HG02884 (cell line): ENCODE data around the gene DISC1.

Experiments
- ATAC-seq: cut with Tn5 transposase; IDR thresholded peaks from one replicate; pipeline ENCODE4 v1.9.1; 2021; ENCODE audit warnings: mild to moderate bottlenecking, moderate library complexity; ENCODE audit not compliant: unreplicated experiment

The DISC1 gene

GRCh38 chr1:231842441-231842840 is 215.9 kb downstream of the DISC1 start:
- ATAC-seq = no peak

GRCh38 chr1:231844986-231845502 is 218.5 kb downstream of the DISC1 start:
- ATAC-seq = no peak

- ATAC-seq = no peak
These were observed 221.2 kb downstream of the DISC1 start for GRCh38 chr1:231847612-231848397.

DNA sequence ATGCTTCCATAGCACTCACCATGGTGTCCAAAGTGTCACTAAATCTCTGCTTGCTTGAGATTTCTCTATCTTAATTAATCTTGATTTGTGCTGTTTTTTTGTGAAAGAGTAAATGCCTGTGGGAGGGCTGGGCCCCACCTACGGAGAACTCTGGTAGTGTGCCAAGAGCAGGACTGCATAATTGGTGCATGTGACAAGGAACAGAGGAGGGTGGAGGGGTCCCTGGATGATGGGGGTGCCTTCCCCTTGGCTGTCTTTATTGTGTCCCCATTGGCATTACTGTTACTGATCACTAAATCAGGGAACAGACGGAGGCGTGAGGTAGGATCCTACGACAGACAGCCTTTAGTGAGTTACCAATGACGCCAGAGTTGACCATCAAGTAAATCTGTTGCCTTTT is 223.4 kb downstream of the DISC1 start:
- no peak for ATAC-seq

GRCh38 chr1:231850786-231851185 is 224.2 kb downstream of the DISC1 start:
- no peak for ATAC-seq

- no peak for ATAC-seq
These were observed 227.1 kb downstream of the DISC1 start for GRCh38 chr1:231853588-231854207.

DNA sequence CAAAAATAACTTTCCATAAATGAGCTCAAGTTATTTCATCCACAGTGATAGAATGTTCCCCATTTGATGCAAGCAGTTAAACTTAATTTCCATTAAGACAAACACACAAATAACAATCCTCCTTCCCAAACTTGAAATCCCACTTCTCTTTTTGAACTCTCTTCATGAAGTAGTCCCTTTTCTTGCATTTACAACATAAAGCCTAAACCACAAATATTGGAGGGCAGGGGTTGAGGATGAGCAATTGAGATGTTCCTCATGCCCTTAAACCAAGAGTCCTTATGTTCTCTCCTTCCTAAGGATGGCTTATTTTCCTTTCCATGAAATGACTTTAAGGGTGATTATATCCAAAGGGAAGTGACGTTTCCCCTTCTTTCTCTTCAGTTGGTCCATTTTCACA is 228.8 kb downstream of the DISC1 start:
- no peak for ATAC-seq

- ATAC-seq = no peak
These were observed 229.3 kb downstream of the DISC1 start for GRCh38 chr1:231855926-231856325.

- no peak for ATAC-seq
These were observed 229.8 kb downstream of the DISC1 start for GRCh38 chr1:231856426-231856825.

DNA sequence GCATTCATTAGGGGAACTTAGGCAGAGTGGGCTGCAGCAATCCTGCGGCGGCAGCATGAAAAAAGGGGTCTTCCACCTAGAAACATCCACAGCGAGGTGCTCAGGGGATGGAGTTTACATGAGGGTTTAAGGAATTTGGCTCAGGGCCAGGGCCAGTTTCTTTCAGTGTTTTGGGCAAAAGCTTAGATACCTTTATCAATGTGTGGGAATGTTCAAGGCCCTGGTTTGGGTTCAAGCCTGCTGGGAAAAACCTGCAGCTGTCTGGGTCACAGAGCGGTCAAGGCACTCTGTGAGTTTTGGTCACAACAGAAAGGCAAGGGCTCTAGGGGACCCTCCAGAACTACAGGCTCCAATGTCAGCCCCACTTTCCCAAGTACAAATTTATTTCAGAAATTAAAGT is 230.3 kb downstream of the DISC1 start:
- no peak for ATAC-seq

DNA sequence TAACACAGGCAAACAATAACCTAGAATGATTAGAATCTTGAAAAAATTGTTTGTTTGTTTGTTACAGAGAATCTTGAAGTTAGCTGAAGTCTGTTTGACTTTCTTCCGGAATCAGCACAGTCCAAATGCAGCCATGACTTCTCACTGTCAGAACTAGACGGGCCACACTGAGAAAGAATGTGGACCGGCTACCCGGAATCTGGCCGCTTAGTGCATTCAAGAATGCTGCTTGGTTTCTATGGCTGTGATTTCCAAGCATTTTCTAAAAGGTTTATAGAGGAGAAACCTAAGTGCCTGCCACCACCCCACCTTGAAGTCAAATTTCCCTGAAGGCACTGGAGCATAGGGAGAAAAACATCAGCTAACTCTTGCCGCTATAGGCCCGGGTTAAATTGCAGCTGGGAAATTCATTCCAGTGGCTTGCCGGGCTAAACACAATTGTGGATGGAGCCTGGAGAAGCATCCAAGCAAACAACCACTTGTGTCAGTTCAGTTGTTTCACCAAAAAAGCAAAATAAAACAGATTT is 231.1 kb downstream of the DISC1 start:
- no peak for ATAC-seq

GRCh38 chr1:231860221-231861088 is 233.9 kb downstream of the DISC1 start:
- no peak for ATAC-seq

DNA sequence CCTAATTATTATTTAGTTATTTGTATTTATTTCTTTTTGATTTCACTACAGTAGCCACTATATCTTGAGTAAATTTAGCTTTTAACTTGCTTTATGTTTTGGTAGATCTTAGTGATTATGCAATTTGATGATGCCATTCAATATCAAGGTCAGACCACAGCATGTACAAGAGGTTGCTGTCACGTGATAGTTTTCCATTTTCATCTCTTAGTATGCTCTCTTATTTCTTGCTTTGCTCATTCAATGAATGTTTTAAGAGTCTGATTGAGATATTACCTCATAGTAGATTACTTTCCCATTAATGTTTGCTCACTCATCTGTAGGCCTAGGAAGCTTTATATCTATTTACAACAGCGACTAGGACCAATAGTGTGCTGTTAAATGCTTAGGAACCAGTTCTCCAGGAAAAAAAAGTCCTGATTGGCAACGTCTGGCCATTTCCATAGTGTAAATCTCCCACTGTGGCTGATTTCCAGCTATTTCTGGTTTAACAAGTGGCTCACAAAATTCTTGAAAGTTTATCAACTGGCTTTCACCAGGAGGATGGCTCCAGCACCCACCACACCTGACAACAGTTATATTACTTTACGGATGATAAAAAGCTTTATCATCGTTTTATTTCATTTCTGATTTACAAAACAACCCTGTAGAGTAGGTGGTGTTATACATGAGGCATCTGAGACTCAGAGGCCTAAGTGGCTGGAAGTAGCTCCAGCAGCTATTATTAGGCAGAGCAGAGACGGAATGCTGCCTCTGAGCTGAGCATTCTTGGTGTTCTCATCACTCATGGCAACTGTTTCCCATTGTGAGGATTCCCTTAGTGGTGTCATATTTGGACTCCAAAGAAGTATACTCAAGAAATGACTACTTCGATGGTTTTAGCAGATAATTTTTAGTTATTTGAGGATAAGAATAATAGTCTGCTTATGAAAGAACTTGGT is 235.2 kb downstream of the DISC1 start:
- no peak for ATAC-seq

DNA sequence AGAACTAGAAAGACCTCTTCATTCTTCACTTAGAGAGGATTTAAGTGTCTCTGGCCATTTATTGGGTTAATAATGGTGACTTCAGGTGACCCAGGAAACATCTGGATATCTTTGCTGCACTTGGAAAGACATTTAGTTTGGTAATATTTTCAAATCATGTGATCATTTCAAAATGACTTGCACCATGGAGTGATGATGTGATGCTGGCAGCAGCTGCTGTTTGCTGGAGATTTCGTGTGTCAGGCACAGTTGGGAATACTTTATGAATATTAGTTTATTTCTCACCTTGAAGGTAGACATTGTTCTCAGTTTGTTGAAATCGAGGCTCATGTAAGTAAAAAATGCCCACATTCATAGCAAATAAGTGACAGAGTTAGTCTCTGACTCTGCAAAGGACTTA is 236.0 kb downstream of the DISC1 start:
- no peak for ATAC-seq

- no peak for ATAC-seq
These were observed 238.7 kb downstream of the DISC1 start for GRCh38 chr1:231865331-231865730.

- no peak for ATAC-seq
These were observed 240.1 kb downstream of the DISC1 start for GRCh38 chr1:231866392-231867331.

DNA sequence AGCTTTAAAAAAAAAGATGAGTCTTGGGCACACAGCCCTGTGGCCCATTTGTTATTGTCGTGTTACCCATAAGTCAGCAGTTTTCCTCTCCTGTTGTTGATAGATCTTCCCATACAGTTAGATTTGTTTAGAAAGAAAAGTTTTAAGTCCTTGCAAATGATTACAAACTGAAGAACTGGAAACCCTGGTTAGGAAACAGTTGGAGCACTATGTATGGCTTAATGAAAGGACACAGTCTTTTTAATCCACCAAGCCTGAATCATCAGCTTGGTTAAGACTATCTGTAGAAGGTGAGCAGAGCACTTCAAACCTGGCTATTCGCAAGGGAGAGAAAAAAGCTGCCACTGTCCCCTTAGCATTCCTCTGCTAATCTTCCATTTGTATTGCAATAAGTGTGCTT is 241.0 kb downstream of the DISC1 start:
- no peak for ATAC-seq

GRCh38 chr1:231869364-231869763 is 242.8 kb downstream of the DISC1 start:
- no peak for ATAC-seq

DNA sequence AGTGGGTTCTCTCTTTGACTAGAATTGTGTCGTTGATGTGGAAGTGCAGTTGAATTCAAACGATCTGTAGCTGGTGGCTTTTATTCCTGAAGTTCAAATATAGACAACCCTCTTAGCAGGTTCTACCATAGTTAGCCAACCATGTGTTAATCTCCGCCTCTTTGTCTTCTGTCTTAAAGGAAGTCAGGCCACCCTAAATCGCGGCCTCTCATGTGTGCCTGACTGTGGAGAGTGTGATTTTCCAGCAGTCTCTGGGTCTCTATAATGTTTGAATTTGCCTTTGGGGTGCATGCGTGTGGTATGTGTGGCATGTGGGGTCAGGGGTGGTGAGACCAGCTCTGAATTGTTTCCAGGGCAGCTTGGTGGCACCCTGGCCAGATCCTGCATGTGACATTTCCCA is 244.9 kb downstream of the DISC1 start:
- no peak for ATAC-seq
